Myocyte (in vitro differentiated cells): ENCODE data around the gene RBM5. TPM values are rescaled to one million over a fixed set of nuclear protein-coding genes. Genes with fewer than 3 reads are reported as not detected.

Experiments
- DNase-seq: peaks from one replicate; pipeline ENCODE4 v3.0.0-alpha.2; 2012; ENCODE audit warnings: low read depth
- total RNA-seq: library from RNA; depleted of rRNA; stranded (reverse); fragments of >200 nt; gene quantifications from 2 replicates; pipeline ENCODE4 v1.2.3, GENCODE V29; 2014

The RBM5 gene
- total RNA-seq, 1 donor from 2014 or later = 158 TPM

GRCh38 chr3:50138266-50139200 is 49.8 kb downstream of the RBM5 start:
- DNase-seq = no peak

- no peak for DNase-seq
These were observed 50.6 kb downstream of the RBM5 start for GRCh38 chr3:50139308-50139707.

- DNase-seq = no peak
These were observed 51.2 kb downstream of the RBM5 start for GRCh38 chr3:50139718-50140423.

- DNase-seq = no peak
These were observed 52.3 kb downstream of the RBM5 start for GRCh38 chr3:50140990-50141389.

GRCh38 chr3:50146316-50146901 is 57.7 kb downstream of the RBM5 start:
- no peak for DNase-seq

DNA sequence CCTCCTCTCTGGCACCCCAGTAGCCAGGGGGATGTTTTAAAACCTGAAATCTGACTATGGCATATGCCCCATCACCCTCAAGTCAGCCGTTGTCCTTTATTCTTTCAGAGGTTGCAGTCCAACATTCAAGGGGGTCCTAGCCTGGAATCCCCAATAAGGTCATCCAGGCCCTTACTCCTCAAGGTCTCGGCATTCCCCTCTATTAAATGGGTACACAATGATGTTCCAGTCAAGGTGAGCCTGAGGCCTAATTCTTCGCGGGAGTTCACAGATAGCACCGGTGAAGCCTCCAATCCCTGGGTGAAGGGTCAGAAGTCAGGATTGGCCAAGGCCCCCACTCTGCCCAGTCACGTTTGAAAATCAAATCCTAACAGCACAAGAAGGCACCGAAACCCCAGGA is 58.3 kb downstream of the RBM5 start:
- no peak for DNase-seq

DNA sequence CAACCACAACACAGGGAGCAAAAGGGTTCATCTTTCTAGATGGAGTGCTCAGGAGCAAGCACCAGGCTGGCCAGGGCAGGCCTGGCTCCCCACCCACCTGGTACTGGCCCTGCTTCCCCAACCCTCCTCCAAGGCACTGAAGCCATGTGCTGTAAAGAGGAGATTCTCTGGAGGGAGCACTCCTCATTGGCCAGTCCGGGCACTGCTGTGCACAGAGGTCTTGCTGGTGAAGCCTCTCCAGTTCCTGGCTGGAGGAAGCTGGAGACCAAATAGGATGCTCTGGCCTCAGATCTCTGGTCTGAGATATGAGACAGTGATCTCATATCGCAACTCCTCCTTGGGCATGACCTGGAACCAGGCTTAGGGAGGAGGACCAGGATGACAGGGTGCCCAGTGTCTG is 58.7 kb downstream of the RBM5 start:
- no peak for DNase-seq

DNA sequence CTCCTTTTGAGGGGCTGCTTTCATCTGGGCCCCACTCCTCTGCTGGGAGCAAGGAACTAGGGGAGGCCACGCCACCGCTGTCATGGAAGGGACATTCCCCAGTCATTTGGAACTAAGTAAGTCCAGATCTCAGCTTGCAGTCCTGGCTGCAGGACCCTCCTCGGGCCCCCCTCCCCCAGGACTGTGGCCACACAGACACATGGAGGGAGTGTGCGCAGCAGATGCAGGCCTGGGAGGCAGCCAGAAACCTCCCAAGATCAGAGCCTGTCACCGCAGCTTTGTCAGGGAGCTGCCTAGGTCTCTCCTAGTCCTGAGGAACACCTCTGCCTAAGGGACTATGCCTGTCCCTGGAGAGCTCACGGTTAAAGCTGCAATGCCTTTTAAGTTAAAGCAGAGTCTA is 59.1 kb downstream of the RBM5 start:
- DNase-seq = peak; percentile 33

DNA sequence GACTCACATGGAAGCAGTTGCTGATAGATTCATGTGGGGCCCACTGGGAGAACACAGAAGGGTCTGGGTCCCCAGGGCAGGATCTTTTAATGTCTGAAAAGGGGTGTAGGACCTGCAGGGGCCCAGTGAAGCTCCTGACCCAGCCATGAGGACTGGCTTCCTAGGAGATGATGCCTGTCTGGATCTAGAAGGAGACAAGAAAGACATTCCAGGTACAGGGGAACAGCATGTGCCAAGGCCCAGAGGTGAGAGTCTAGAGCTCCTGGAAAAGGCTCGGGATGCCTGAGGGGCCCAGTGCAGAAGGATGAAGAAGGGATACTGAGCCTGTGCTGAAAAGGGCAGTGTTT is 61.7 kb downstream of the RBM5 start:
- no peak for DNase-seq

DNA sequence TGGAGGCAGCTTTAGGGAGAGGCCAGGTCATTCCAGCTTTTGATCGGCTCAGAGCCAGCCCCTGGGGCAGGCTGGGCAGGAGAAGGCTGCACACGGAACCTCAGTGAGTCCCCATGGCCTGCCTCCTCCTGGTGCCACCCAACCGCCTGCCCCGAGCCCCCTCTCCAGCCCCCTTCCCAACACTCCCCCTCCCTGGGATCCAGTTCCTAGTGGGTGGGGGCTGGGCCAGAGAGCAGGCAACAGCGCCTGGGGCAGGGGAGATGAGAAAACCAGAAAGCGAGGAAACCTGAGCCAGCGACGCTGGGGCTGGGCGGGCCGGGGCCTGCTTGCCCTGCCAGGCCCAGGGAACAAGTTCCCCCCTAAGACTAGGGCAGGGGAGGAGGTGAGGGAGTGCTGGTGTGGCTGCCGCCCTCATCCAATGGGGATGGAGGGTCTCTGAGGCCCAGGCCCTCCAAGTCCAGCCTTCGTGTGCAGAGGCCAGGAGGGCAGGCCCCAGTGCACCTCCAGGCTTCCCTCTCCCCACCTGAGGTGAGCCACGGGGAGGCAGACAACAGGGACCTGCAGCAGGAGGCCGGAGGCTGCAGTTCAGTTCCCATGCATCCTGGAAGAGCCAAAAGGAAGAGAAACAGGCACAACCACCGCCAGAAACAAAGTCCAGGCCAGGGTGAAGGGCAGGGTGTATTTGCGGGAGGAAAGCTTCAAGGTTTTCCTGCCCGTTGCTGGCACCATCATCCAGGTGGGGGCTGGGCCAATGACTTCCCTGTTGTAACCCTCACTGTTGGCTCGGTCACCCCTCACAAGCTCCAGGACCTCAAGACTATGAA is 62.4 kb downstream of the RBM5 start:
- DNase-seq = no peak

- no peak for DNase-seq
These were observed 63.0 kb downstream of the RBM5 start for GRCh38 chr3:50151728-50152127.

DNA sequence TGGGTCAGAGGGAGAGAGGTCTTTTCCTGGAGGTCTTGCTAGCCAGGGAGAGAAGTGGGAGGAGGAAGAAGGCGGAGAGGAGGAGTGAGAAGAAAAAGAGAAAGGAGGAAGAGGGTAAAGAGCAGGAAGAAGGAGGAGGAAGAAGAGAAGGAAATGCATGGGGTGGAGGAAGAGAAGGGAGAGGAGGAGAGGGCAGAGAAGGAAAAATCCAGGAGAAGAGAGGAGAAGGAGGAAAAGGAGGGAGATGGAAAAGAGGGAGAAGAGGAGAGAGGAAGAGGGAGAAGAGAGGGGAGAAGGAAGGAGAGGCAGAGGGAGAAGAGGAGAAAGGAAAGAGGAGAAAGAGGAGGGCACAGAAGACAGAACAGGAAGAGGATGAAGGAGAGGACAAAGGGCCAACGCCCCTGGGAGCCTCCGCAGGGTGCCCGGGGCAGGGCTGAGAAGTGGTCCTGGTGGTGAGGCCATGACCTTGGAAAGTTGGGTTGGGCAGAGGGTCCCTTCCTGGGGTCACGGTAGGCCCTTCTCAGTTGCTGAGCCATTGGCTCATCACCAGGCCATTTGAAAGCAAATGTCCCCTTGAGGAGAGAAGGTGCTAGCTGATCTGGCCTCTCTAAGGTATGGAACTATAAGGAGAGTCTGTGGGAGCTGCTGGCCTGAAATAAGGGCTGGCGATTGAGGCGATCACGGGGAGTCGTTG is 65.2 kb downstream of the RBM5 start:
- DNase-seq = no peak

DNA sequence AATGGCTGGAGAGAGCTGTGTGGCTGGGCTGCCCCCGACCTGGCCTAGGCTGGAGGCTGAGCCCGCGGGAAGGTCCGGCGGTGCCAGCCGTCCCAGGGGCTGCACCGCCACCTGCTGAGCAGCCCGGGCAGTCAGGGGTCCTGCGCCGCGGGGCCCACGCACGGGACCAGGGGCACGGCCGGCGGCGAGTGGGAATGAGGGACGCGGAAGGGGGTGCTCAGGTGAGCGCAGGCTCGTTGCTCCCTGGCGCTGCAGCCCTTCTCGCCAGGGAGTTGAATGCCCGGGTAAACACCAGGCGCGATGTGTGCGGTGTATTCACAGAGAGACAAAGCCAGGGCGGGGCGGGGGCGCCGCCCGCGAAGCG is 65.7 kb downstream of the RBM5 start:
- no peak for DNase-seq

GRCh38 chr3:50154840-50155490 is 66.2 kb downstream of the RBM5 start, which contains the start of gene SEMA3F:
Gene SEMA3F, plus strand, starts transcription at chr3:50155324. Its CDS starts 4,299 bp downstream, at chr3:50159623.
- DNase-seq = peak; percentile 62

GRCh38 chr3:50155491-50155878 is 66.8 kb downstream of the RBM5 start:
- DNase-seq = no peak

GRCh38 chr3:50155891-50156290 is 67.2 kb downstream of the RBM5 start:
- DNase-seq = no peak

- DNase-seq = no peak
These were observed 68.1 kb downstream of the RBM5 start for GRCh38 chr3:50156549-50157493.

DNA sequence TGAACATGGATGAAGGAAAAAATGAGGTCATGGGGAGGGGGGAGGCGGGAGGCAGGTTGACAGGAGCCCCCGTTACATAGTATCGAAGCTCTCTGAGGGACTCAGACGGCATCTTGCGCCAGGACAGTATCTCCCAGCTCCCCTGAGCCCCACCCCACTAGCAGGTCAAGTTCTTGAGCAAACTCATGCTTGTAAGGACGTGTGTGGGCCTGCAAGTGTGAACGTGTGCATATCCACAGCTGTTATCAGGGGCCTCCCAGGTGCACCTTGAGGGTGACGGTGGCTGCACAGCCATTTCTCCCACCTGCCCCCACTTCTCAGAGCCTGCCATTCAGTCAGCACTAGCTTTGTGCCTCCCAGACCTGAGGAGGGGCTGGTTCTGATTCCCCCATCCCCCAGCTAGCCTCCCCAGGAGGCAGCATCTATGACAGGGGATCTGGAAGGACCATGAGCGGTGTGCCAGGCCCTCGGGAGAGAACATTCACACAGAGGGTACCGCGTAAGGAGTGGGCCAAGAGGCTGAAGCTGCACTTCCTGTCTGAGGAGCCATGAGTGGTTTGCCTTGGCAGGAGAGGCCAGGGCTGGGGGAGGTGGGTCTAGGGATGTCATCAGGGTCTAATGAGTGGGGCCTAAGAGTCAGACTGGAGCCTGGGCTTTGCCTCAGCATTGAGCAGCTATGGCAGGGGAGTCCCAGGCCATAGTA is 69.3 kb downstream of the RBM5 start:
- DNase-seq = no peak
